ENCODE data around the gene CASP8.

GRCh38 chr2:201248288-201248844 is 12.0 kb upstream of the CASP8 start:
- no peak for TF ChIP-seq CTCF (IDR thresholded peaks at IDR 0.05)
- TF ChIP-seq EZH2 (IDR thresholded peaks at IDR 0.05) = no peak
- TF ChIP-seq EZH2phosphoT487 (IDR thresholded peaks at IDR 0.05) = no peak
